ENCODE results near the gene FNBP1L. TPM values are rescaled to one million over a fixed set of nuclear protein-coding genes. Genes with fewer than 3 reads are reported as not detected.

FNBP1L gene
- total and polyA plus RNA-seq, 2 donors (not counting 1 experiment from before 2014, with no cell fraction given) = 0.86 to 5.4 TPM

DNA sequence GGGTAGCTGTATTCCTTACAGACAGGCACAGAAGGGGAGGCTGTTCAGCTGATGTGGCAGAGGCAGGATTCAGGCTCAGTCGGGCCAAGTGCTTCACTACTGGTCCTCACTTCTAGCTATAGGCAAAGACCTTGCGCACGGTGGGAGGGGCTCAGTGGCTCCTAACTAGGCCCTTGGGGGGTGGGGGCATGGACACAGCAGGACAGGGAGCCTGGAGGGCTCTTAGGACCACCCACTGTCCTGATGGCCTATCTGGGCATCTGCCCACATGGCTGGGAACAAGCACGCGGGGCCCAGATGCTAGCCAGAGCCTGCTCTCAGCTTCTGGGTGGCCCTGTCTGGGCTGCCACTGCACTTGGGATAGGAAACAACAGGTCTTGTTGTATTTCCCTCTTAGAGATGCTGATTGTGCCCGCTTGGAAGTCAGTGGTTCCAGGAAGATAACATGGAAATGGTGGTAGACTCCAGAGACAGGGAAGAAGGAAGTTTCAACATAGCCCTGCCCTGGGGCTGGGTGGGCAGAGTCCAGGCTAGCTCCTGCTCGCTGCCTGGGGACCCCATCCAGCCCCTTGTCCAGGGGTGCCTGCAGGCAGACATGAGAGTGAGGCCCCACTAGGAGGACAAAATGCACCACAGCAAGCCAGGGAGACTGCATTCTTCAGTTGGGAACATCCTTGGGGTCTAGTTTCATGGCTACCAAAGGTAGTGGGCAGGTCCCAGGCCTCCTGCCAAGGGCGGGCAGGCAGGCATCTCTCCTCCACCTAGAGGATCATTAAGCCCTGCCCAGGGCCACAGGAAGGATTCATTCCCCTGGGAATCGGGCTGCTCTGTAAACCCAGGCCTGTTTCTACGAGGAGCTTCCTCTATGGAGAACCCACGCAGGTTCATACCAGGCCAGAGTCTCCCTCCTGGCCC is 131.2 kb downstream of the FNBP1L start:
- DNase-seq (no peak), ATAC-seq (ENCODE audit: low read depth) (no peak)
- Mint-ChIP-seq H3K27ac (no peak overlapping the region), H3K4me1 (no peaks in the 10 kb centered on the region), H3K9me3 (ENCODE audit: insufficient read depth) (no peaks in the 10 kb centered on the region), H3K27me3 (no peaks in the 10 kb centered on the region), H3K4me3 (no peak overlapping the region)
- peaks cover 0 to 61% of the 10 kb centered on the region in 2 experiments for H3K36me3 ChIP-seq (replicated peaks in 1 of 2; ENCODE audit: control extremely low read depth in 1 of 2, control insufficient read depth in 1 of 2, extremely low read depth in 1 of 2, insufficient read depth in 2 of 2, low read length in 1 of 2)
- ChIA-PET CTCF (no interaction called here), POLR2A (no interaction called here)
- 96% methylated on average over 11 of the region's 11 CpGs for WGBS (ENCODE audit: insufficient coverage)
- H3K79me2 ChIP-seq (ENCODE audit: control insufficient read depth, insufficient read depth, low read length) = no peaks in the 10 kb centered on the region
- H3K9ac ChIP-seq (ENCODE audit: low read length) = no peak overlapping the region
- no peak overlapping the region for H3K27ac ChIP-seq (ENCODE audit: low read length in 2 of 2)
- no peak overlapping the region for H3K4me3 ChIP-seq (ENCODE audit: control extremely low read depth in 1 of 5, extremely low read depth in 1 of 5, insufficient read depth in 1 of 5, low read depth in 2 of 5, low read length in 4 of 5)
- no peaks in the 10 kb centered on the region for H4K20me1 ChIP-seq (ENCODE audit: control insufficient read depth, insufficient read depth, low read length, poor library complexity, severe bottlenecking)
- H3K4me1 ChIP-seq (ENCODE audit: control insufficient read depth in 2 of 2, insufficient read depth in 2 of 2, low read length in 2 of 2) = no peaks in the 10 kb centered on the region
- H3K27me3 ChIP-seq (replicated peaks in 1 of 4; ENCODE audit: control extremely low read depth in 1 of 4, control insufficient read depth in 3 of 4, insufficient read depth in 4 of 4, low read length in 3 of 4) = no peaks in the 10 kb centered on the region
- H3K9me3 ChIP-seq (ENCODE audit: control extremely low read depth in 1 of 3, control insufficient read depth in 2 of 3, insufficient read depth in 1 of 3, low read length in 2 of 3) = no peaks in the 10 kb centered on the region
- TF ChIP-seq, protein P1, sequence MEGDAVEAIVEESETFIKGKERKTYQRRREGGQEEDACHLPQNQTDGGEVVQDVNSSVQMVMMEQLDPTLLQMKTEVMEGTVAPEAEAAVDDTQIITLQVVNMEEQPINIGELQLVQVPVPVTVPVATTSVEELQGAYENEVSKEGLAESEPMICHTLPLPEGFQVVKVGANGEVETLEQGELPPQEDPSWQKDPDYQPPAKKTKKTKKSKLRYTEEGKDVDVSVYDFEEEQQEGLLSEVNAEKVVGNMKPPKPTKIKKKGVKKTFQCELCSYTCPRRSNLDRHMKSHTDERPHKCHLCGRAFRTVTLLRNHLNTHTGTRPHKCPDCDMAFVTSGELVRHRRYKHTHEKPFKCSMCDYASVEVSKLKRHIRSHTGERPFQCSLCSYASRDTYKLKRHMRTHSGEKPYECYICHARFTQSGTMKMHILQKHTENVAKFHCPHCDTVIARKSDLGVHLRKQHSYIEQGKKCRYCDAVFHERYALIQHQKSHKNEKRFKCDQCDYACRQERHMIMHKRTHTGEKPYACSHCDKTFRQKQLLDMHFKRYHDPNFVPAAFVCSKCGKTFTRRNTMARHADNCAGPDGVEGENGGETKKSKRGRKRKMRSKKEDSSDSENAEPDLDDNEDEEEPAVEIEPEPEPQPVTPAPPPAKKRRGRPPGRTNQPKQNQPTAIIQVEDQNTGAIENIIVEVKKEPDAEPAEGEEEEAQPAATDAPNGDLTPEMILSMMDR (IDR thresholded peaks at IDR 0.05) = no peak
- no peak for TF ChIP-seq EZH2 (IDR thresholded peaks at IDR 0.05; ENCODE audit: borderline replicate concordance, insufficient read depth, low read depth, low read length, poor library complexity, severe bottlenecking)
- intact Hi-C loops (cut with micrococcal nuclease) = no loop called here
- H3K4me2 ChIP-seq (replicated peaks; ENCODE audit: low read depth, low read length, poor library complexity, severe bottlenecking) = no peak overlapping the region
- H2AFZ ChIP-seq (ENCODE audit: insufficient read depth, low read depth, low read length, poor library complexity, severe bottlenecking) = no peak overlapping the region

DNA sequence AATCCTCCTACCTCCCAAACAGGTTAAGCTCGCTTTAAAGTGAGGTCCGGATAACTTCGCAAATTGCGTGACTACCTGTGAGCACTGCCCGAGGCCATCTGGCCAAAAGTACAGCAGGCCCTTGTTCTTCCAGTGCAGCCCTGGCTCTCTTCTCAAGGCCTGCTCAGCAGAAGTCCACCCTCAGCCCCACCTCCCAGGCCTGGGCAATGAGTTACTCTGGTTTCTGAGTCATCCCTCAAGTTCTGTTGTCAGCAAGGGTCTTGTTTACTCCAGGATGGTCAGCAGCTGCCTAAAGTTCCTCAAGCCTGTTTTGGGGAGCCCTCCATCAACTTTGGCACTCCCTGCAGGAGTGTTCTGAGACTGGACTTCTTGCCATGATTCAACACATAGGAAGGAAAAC is 132.0 kb downstream of the FNBP1L start:
- no peaks in the 10 kb centered on the region for H3K27me3 Mint-ChIP-seq
- intact Hi-C loops (cut with micrococcal nuclease) = no loop called here
- Histone ChIP-seq H3K9me3 (ENCODE audit: control extremely low read depth in 1 of 3, control insufficient read depth in 2 of 3, insufficient read depth in 1 of 3, low read length in 2 of 3) (no peaks in the 10 kb centered on the region), H3K4me2 (replicated peaks; ENCODE audit: low read depth, low read length, poor library complexity, severe bottlenecking) (no peak overlapping the region), H3K79me2 (ENCODE audit: control insufficient read depth, insufficient read depth, low read length) (no peaks in the 10 kb centered on the region), H3K9ac (ENCODE audit: low read length) (no peak overlapping the region), H3K36me3 (replicated peaks in 1 of 2; ENCODE audit: control extremely low read depth in 1 of 2, control insufficient read depth in 1 of 2, extremely low read depth in 1 of 2, insufficient read depth in 2 of 2, low read length in 1 of 2) (peaks cover 0 to 62% of the 10 kb centered on the region in 2 experiments), H3K4me3 (ENCODE audit: control extremely low read depth in 1 of 5, extremely low read depth in 1 of 5, insufficient read depth in 1 of 5, low read depth in 2 of 5, low read length in 4 of 5) (no peak overlapping the region), H3K27ac (ENCODE audit: low read length in 2 of 2) (no peak overlapping the region), H2AFZ (ENCODE audit: insufficient read depth, low read depth, low read length, poor library complexity, severe bottlenecking) (no peak overlapping the region), H3K4me1 (ENCODE audit: control insufficient read depth in 2 of 2, insufficient read depth in 2 of 2, low read length in 2 of 2) (no peaks in the 10 kb centered on the region), H3K27me3 (replicated peaks in 1 of 4; ENCODE audit: control extremely low read depth in 1 of 4, control insufficient read depth in 3 of 4, insufficient read depth in 4 of 4, low read length in 3 of 4) (no peaks in the 10 kb centered on the region), H4K20me1 (ENCODE audit: control insufficient read depth, insufficient read depth, low read length, poor library complexity, severe bottlenecking) (no peaks in the 10 kb centered on the region)
- ATAC-seq (ENCODE audit: low read depth) = no peak
- H3K27ac Mint-ChIP-seq = no peak overlapping the region
- H3K4me3 Mint-ChIP-seq = no peak overlapping the region
- ChIA-PET POLR2A (no interaction called here), CTCF (interaction anchor here (0.8 kb wide), 1 partner anchor 233 kb away, joined by 4 read pairs; no protein-coding TSS in a partner anchor)
- TF ChIP-seq, protein P1 (IDR thresholded peaks at IDR 0.05) = no peak
- H3K9me3 Mint-ChIP-seq (ENCODE audit: insufficient read depth) = no peaks in the 10 kb centered on the region
- H3K4me1 Mint-ChIP-seq = no peaks in the 10 kb centered on the region
- no peak for DNase-seq
- 100% methylated on average over 5 of the region's 5 CpGs for WGBS (ENCODE audit: insufficient coverage)
